ENCODE results near the gene INSIG2. TPM values are rescaled to one million over a fixed set of nuclear protein-coding genes. Genes with fewer than 3 reads are reported as not detected.
A peak's percentile ranks its signal among the peaks of the same experiment; 100 is the strongest.

INSIG2 gene
- total and polyA plus RNA-seq, 2 of the 4 experiments (the other 2 are of a cell fraction), result 9.1 to 11.7 TPM

DNA sequence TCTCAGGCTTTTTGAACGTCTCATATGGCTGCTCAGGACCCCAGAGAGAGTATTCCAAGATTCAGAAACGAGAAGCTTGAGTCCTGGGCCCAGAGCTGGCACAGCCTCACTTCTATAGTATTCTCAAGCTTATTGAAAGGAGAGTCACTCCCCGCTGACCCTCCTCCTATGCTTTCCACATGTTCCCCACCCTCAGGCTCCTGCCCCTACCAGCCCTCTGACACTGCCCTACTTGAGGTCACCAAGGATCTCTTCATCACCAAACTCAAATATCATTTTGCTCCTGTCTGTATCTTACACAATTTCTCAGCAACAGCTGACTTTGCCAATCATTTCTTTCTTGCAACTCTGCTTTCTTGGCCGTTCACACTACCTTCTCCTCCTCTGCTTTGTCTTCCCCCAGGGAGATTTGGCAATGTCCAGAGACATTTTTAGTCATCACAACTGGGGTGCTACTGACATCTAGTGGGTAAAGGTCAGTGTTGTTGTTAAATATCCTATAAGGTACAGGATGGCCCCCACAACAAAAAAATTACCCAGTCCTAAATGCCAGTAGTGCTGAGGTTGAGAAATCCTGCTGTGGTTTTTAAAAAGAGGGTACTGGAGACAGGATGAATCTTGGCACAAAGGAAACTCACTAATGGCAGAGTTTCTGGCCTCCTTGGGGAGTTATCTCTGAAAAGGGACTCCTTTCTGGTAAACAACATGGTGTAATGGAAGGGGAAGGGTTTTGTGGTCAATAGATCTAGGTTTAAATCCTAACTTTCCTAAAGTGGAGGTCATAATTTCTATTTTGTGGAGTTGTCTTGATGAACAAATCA, 26.9 kb upstream of the INSIG2 start:
- Histone ChIP-seq H3K9me3 (ENCODE audit: control insufficient read depth, insufficient read depth, low read length) (no peaks in the 10 kb centered on the region), H3K4me1 (ENCODE audit: control insufficient read depth, insufficient read depth, low read length) (peaks cover 1% of the 10 kb centered on the region; the same call in 1 of the 2 replicates), H2AFZ (replicated peaks; ENCODE audit: low read length, poor library complexity) (no peak overlapping the region), H3K18ac (ENCODE audit: low read depth, low read length) (no peak overlapping the region), H3K27me3 (ENCODE audit: control insufficient read depth, insufficient read depth, low read length) (peaks cover 29% of the 10 kb centered on the region), H2AK5ac (ENCODE audit: low read depth, low read length) (no peak overlapping the region), H2BK120ac (ENCODE audit: low read depth, low read length) (no peak overlapping the region), H3K27ac (ENCODE audit: insufficient read depth, low read length) (no peak overlapping the region), H3K9me1 (ENCODE audit: insufficient read depth, low read length) (no peaks in the 10 kb centered on the region), H3K79me1 (ENCODE audit: low read depth in 1 of 2, low read length in 2 of 2) (no peaks in the 10 kb centered on the region), H4K5ac (ENCODE audit: low read depth, low read length) (no peak overlapping the region), H3K9ac (ENCODE audit: low read depth, low read length) (no peak overlapping the region), H2AK9ac (replicated peaks; ENCODE audit: low read depth, low read length, poor library complexity) (no peak overlapping the region), H3K4ac (ENCODE audit: low read depth, low read length) (no peak overlapping the region), H3K4me2 (ENCODE audit: low read depth, low read length) (no peak overlapping the region), H2BK5ac (ENCODE audit: low read depth, low read length, poor library complexity, severe bottlenecking) (no peak overlapping the region), H4K91ac (ENCODE audit: insufficient read depth, low read depth, low read length) (no peak overlapping the region), H4K20me1 (ENCODE audit: insufficient read depth, low read length) (no peaks in the 10 kb centered on the region), H3K14ac (replicated peaks; ENCODE audit: low read depth, low read length) (no peak overlapping the region), H3K4me3 (ENCODE audit: insufficient read depth, low read depth, low read length) (no peak overlapping the region), H2BK15ac (ENCODE audit: low read depth, low read length) (no peak overlapping the region), H2BK20ac (ENCODE audit: low read depth, low read length) (no peak overlapping the region), H3K56ac (ENCODE audit: extremely low read depth, insufficient read depth, low read length) (no peak overlapping the region), H4K8ac (ENCODE audit: low read depth in 2 of 2, low read length in 2 of 2) (no peak overlapping the region), H3K36me3 (ENCODE audit: control insufficient read depth, insufficient read depth, low read length) (no peaks in the 10 kb centered on the region), H3K23ac (ENCODE audit: low read depth, low read length) (no peak overlapping the region)
- intact Hi-C loops (cut with micrococcal nuclease) (loop anchor here (1.0 kb wide), 1 partner anchor 29 kb away; no protein-coding TSS in a partner anchor), in situ Hi-C loops (cut with MboI; ENCODE audit: low sequenced_read_pairs) (no loop called here), dilution Hi-C loops (cut with HindIII; ENCODE audit: low sequenced_read_pairs, unreplicated experiment) (no loop called here)
- peak; percentile 42; the same call in 1 of the 2 replicates for ATAC-seq (ENCODE audit: low read depth)
- no TSS peak for BruUV-seq (replicated peaks)
- TF ChIP-seq SMC3 (IDR thresholded peaks at IDR 0.05; ENCODE audit: low read depth, low read length), result no peak
- TF ChIP-seq, protein P1, sequence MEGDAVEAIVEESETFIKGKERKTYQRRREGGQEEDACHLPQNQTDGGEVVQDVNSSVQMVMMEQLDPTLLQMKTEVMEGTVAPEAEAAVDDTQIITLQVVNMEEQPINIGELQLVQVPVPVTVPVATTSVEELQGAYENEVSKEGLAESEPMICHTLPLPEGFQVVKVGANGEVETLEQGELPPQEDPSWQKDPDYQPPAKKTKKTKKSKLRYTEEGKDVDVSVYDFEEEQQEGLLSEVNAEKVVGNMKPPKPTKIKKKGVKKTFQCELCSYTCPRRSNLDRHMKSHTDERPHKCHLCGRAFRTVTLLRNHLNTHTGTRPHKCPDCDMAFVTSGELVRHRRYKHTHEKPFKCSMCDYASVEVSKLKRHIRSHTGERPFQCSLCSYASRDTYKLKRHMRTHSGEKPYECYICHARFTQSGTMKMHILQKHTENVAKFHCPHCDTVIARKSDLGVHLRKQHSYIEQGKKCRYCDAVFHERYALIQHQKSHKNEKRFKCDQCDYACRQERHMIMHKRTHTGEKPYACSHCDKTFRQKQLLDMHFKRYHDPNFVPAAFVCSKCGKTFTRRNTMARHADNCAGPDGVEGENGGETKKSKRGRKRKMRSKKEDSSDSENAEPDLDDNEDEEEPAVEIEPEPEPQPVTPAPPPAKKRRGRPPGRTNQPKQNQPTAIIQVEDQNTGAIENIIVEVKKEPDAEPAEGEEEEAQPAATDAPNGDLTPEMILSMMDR (conservative IDR thresholded peaks at IDR 0.05; ENCODE audit: low read depth, low read length), result peak; percentile 27
- DNase-seq, result peak; percentile 12
- CTCF ChIA-PET, result interaction anchor here (1.1 kb wide), 1 partner anchor 14 kb away, joined by 5 read pairs; no protein-coding TSS in a partner anchor
- POLR2A ChIA-PET (ENCODE audit: unreplicated experiment), result no interaction called here
- 40% methylated on average over 1 of the region's 4 CpGs; no CpG with 5 or more reads in 1 of the 2 experiments for WGBS, 2 experiments (ENCODE audit: extremely low coverage in 2 of 2, insufficient read length in 1 of 2)
